AG04450 (cell line): ENCODE measurements around the gene MEIOSIN. TPM values are rescaled to one million over a fixed set of nuclear protein-coding genes. Genes with fewer than 3 reads are reported as not detected.

Experiments
- CTCF ChIA-PET: fragments of 300-600, 350-600 bp; formaldehyde crosslinking; extraction: SDS; loops from one replicate; lab custom pipeline; 2022; ENCODE audit warnings: antibody characterized with exemption, inconsistent platforms; lab: Charles Lee
- POLR2A ChIA-PET: fragments of 350-600 bp; formaldehyde crosslinking; extraction: SDS; loops from one replicate; lab custom pipeline; 2021; ENCODE audit warnings: antibody characterized with exemption, inconsistent platforms; lab: Yijun Ruan, JAX
- DNase-seq: peaks from one replicate; pipeline ENCODE4 v3.0.0-alpha.2; 2011; ENCODE audit warnings: low read depth, low spot score
- H3K27ac ChIP-seq: one replicate; pipeline ENCODE4 v1.5.1; 2012; ENCODE audit warnings: low read depth, low read length, control low read depth
- H3K27me3 ChIP-seq: one replicate; pipeline ENCODE4 v1.6.0; 2012; ENCODE audit warnings: low read length; ENCODE audit not compliant: control insufficient read depth, insufficient read depth
- H3K4me3 ChIP-seq: 2 replicates; pipeline ENCODE4 v1.5.1; 2011; ENCODE audit warnings: mild to moderate bottlenecking, low read depth, low read length, control low read depth
- H3K9me3 ChIP-seq: 2 replicates; pipeline ENCODE4 v1.5.1; 2012; ENCODE audit warnings: low read length; ENCODE audit not compliant: control insufficient read depth, insufficient read depth
- polyA plus RNA-seq: library from polyadenylated mRNA; depleted of rRNA; stranded (reverse); fragments of >200 nt; gene quantifications from 2 replicates; pipeline ENCODE4 v1.2.3, GENCODE V29; 2011
- TF ChIP-seq, protein P1 (sequence below): IDR thresholded peaks from 2 replicates; pipeline ENCODE4 v1.5.1; 2011; ENCODE audit warnings: low read depth, low read length, control low read depth, inconsistent platforms

The MEIOSIN gene
- polyA plus RNA-seq, 1 experiment = not detected

DNA sequence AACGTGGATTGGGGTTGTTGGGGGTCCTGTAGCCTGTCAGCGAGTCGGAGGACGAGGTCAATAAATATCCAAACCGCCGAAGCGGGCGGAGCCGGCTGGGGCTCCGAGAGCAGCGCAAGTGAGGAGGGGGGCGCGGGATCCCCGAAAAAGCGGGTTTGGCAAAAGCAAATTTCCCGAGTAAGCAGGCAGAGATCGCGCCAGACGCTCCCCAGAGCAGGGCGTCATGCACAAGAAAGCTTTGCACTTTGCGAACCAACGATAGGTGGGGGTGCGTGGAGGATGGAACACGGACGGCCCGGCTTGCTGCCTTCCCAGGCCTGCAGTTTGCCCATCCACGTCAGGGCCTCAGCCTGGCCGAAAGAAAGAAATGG is 36.6 kb downstream of the MEIOSIN start:
- no peaks in the 10 kb centered on the region; the same call in 1 of the 2 replicates for H3K9me3 ChIP-seq
- no peaks in the 10 kb centered on the region for H3K27me3 ChIP-seq
- CTCF ChIA-PET = interaction anchor here (0.6 to 2.3 kb wide), 12 partner anchors 12 to 128 kb away, joined by 3 to 45 read pairs (median 4); partner anchors contain the start of gene DMPK
- TF ChIP-seq, protein P1, sequence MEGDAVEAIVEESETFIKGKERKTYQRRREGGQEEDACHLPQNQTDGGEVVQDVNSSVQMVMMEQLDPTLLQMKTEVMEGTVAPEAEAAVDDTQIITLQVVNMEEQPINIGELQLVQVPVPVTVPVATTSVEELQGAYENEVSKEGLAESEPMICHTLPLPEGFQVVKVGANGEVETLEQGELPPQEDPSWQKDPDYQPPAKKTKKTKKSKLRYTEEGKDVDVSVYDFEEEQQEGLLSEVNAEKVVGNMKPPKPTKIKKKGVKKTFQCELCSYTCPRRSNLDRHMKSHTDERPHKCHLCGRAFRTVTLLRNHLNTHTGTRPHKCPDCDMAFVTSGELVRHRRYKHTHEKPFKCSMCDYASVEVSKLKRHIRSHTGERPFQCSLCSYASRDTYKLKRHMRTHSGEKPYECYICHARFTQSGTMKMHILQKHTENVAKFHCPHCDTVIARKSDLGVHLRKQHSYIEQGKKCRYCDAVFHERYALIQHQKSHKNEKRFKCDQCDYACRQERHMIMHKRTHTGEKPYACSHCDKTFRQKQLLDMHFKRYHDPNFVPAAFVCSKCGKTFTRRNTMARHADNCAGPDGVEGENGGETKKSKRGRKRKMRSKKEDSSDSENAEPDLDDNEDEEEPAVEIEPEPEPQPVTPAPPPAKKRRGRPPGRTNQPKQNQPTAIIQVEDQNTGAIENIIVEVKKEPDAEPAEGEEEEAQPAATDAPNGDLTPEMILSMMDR = no peak
- H3K27ac ChIP-seq = peak overlapping the region; percentile 93
- POLR2A ChIA-PET = interaction anchor here (0.6 to 4.7 kb wide), 24 partner anchors 12 to 142 kb away, joined by 3 to 50 read pairs (median 4); partner anchors contain the start of genes DMPK, DMWD, FBXO46 and QPCTL
- no peak for DNase-seq
- peak overlapping the region; percentile 67 for H3K4me3 ChIP-seq

- DNase-seq = peak; percentile 97
- Histone ChIP-seq H3K27ac (peak overlapping the region; percentile 93), H3K9me3 (no peaks in the 10 kb centered on the region; the same call in 1 of the 2 replicates), H3K4me3 (peak overlapping the region; percentile 67), H3K27me3 (no peaks in the 10 kb centered on the region)
- ChIA-PET POLR2A (interaction anchor here (0.6 to 4.7 kb wide), 20 partner anchors 8 to 586 kb away, joined by 3 to 50 read pairs (median 4); partner anchors contain the start of genes DMPK, DMWD, FBXO46 and FOSB), CTCF (interaction anchor here (0.6 to 2.3 kb wide), 13 partner anchors 12 to 88 kb away, joined by 3 to 45 read pairs (median 5); partner anchors contain the start of gene DMPK)
- TF ChIP-seq, protein P1 = peak; percentile 79
These were observed 37.2 kb downstream of the MEIOSIN start for GRCh38 chr19:45770192-45771101.

- Histone ChIP-seq H3K9me3 (no peaks in the 10 kb centered on the region; the same call in 1 of the 2 replicates), H3K27me3 (no peaks in the 10 kb centered on the region), H3K27ac (no peak overlapping the region), H3K4me3 (peak overlapping the region; percentile 37; the same call in 1 of the 2 replicates)
- CTCF ChIA-PET = interaction anchor here (2.3 kb wide), 2 partner anchors 29 to 45 kb away, joined by 14 to 45 read pairs; no protein-coding TSS in a partner anchor
- TF ChIP-seq, protein P1 = no peak
- no peak for DNase-seq
- POLR2A ChIA-PET = interaction anchor here (0.9 to 4.7 kb wide), 6 partner anchors 11 to 115 kb away, joined by 3 to 50 read pairs (median 24); partner anchors contain the start of gene DMPK
These were observed 38.2 kb downstream of the MEIOSIN start for GRCh38 chr19:45771311-45771933.

GRCh38 chr19:45772130-45772840 is 39.0 kb downstream of the MEIOSIN start:
- no peak overlapping the region for H3K4me3 ChIP-seq
- TF ChIP-seq, protein P1 = no peak
- ChIA-PET POLR2A (interaction anchor here (0.9 to 1.2 kb wide), 3 partner anchors 11 to 27 kb away, joined by 3 to 8 read pairs (median 4); no protein-coding TSS in a partner anchor), CTCF (interaction anchor here (1.1 kb wide), 1 partner anchor 27 kb away, joined by 3 read pairs; no protein-coding TSS in a partner anchor)
- H3K27me3 ChIP-seq = no peaks in the 10 kb centered on the region
- no peak for DNase-seq
- H3K27ac ChIP-seq = no peak overlapping the region
- H3K9me3 ChIP-seq = no peaks in the 10 kb centered on the region
